HepG2 (cell line): Measurements from ENCODE around the gene DDIAS. TPM values are rescaled to one million over a fixed set of nuclear protein-coding genes. Genes with fewer than 3 reads are reported as not detected.

Experiments
- ATF6 ChIP-seq: sonication (generic); formaldehyde crosslinking; conservative IDR thresholded peaks from 2 replicates; pipeline ENCODE4 v1.4.0; 2020; ENCODE audit warnings: missing genetic modification reagents
- BATF2 ChIP-seq: sonication (generic); formaldehyde crosslinking; IDR thresholded peaks from 2 replicates; pipeline ENCODE4 v1.8.0; 2022; ENCODE audit warnings: mild to moderate bottlenecking, missing genetic modification reagents, moderate library complexity
- DZIP1 ChIP-seq: sonication (generic); formaldehyde crosslinking; IDR thresholded peaks from 2 replicates; pipeline ENCODE4 v1.5.0; 2020; ENCODE audit warnings: mild to moderate bottlenecking, missing genetic modification reagents
- HMGXB4 ChIP-seq, 2 experiments: sonication (generic) in 1 of 2; formaldehyde crosslinking in 1 of 2; IDR thresholded peaks; 2 replicates each; pipeline versions ENCODE4 v1.4.0 to v1.6.1; 2018 to 2020; ENCODE audit warnings: missing genetic modification reagents in 2 of 2, borderline replicate concordance in 1 of 2, low read depth in 1 of 2, mild to moderate bottlenecking in 1 of 2, missing biosample characterization in 1 of 2
- KDM3A ChIP-seq: IDR thresholded peaks from 2 replicates; pipeline ENCODE4 v1.6.1; 2018; ENCODE audit warnings: low read depth, missing compliant biosample characterization
- KDM5B ChIP-seq: sonication (generic); formaldehyde crosslinking; IDR thresholded peaks from 2 replicates; pipeline ENCODE4 v1.4.0; 2020; ENCODE audit warnings: missing genetic modification reagents, mild to moderate bottlenecking, borderline replicate concordance
- MZF1 ChIP-seq: sonication (generic); formaldehyde crosslinking; IDR thresholded peaks from 2 replicates; pipeline ENCODE4 v1.8.1; 2023; ENCODE audit warnings: mild to moderate bottlenecking, missing genetic modification reagents, borderline replicate concordance
- PAX8 ChIP-seq: sonication (generic); formaldehyde crosslinking; IDR thresholded peaks from 2 replicates; pipeline ENCODE4 v1.8.0; 2022; ENCODE audit warnings: mild to moderate bottlenecking, missing genetic modification reagents, borderline replicate concordance
- PHF20 ChIP-seq: sonication (generic); formaldehyde crosslinking; IDR thresholded peaks from 2 replicates; pipeline ENCODE4 v1.5.0; 2020; ENCODE audit warnings: mild to moderate bottlenecking, missing genetic modification reagents
- ZFP36L2 ChIP-seq: sonication (generic); formaldehyde crosslinking; IDR thresholded peaks from 2 replicates; pipeline ENCODE4 v1.4.0; 2020; ENCODE audit warnings: missing genetic modification reagents
- ZNF615 ChIP-seq: sonication (generic); formaldehyde crosslinking; IDR thresholded peaks from 2 replicates; pipeline ENCODE4 v1.5.0; 2020; ENCODE audit warnings: mild to moderate bottlenecking, missing genetic modification reagents, borderline replicate concordance
- polyA plus RNA-seq, 8 experiments: library from polyadenylated mRNA; depleted of rRNA in 3 of 8; stranded (reverse) in 7 of 8; unstranded in 1 of 8; fragments of >200 nt; fragmentation: Illumina TruSeq in 4 of 8; extraction: Trizol in 4 of 8; gene quantifications; 2 replicates each; pipeline versions ENCODE4 v1.2.1 to v1.2.3, GENCODE V29; 2011 to 2016; ENCODE audit warnings: low read depth in 4 of 8, missing spikeins in 1 of 8, mixed read lengths in 1 of 8; ENCODE audit not compliant: insufficient read depth in 1 of 8
- total RNA-seq, 5 experiments: library from RNA; depleted of rRNA; stranded (reverse); fragments of >200 nt; fragmentation: Illumina TruSeq; extraction: Trizol; gene quantifications; 2 replicates each; pipeline ENCODE4 v1.2.3, GENCODE V29; 2016; ENCODE audit warnings: low read depth in 1 of 5

DDIAS gene
- total and polyA plus RNA-seq, 2 of the 13 experiments (the other 11 are each of a cell fraction or from before 2014, with no cell fraction given), result 3.5 to 13.0 TPM

- no peak for TF ChIP-seq ATF6 (CRISPR knock-in tag)
- no peak for TF ChIP-seq KDM3A (CRISPR knock-in tag)
- no peak for TF ChIP-seq ZNF615 (CRISPR knock-in tag)
- no peak for TF ChIP-seq ZFP36L2 (CRISPR knock-in tag)
- TF ChIP-seq PAX8 (CRISPR knock-in tag), result no peak
- TF ChIP-seq MZF1, result no peak
- TF ChIP-seq PHF20 (CRISPR knock-in tag), result no peak
- TF ChIP-seq DZIP1, result no peak
- TF ChIP-seq KDM5B (CRISPR knock-in tag), result no peak
- TF ChIP-seq BATF2 (CRISPR knock-in tag), result no peak
- no peak for TF ChIP-seq HMGXB4 (CRISPR knock-in tag; IDR thresholded peaks at IDR 0.05; ENCODE audit: borderline replicate concordance in 1 of 2, low read depth in 1 of 2)
Measured at GRCh38 chr11:82890936-82891335, 10.6 kb upstream of the DDIAS start (continued).
